Measurements from ENCODE around the gene SOX5.

DNA sequence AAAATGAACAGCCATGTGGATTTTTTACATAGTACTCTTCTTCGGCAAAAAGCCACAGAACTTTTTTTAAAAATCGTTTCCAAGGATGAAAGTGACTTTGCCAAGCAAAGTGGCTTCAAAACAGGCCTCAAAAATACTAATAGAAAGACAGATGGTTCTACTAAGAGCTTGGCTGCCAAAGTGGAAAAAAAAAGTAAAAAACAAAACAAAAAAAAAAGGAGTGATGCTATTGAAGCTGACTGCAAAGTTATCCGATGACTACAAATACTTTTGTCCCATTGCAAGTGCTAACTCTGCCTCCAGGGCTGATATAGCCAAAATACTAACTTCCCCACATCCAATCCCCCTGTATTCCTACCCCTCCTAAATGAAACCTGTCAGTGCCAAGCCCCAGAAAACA, 277.6 kb downstream of the SOX5 start:
- TF ChIP-seq SPI1 (IDR thresholded peaks at IDR 0.05; ENCODE audit: low read depth, low read length) (no peak), TAF1 (IDR thresholded peaks at IDR 0.05; ENCODE audit: low read depth, low read length) (no peak), POLR2A (IDR thresholded peaks at IDR 0.05; ENCODE audit: low read depth, low read length) (no peak), POLR2AphosphoS5 (IDR thresholded peaks at IDR 0.05; ENCODE audit: low read depth, low read length) (no peak), PAX5 (IDR thresholded peaks at IDR 0.05; ENCODE audit: insufficient read depth, low read length, severe bottlenecking) (no peak), POU2F2 (IDR thresholded peaks at IDR 0.05; ENCODE audit: low read depth, low read length) (no peak)
